NT2/D1 (cell line): ENCODE results near the gene TRAF4.

ENCODE experiments used
- DNase-seq: peaks from one replicate; pipeline ENCODE4 v3.0.0-alpha.2; 2011; ENCODE audit warnings: low read depth, low spot score
- H3K27me3 ChIP-seq: 2 replicates; pipeline ENCODE4 v1.6.0; 2011; ENCODE audit warnings: mild to moderate bottlenecking; ENCODE audit not compliant: insufficient read length, insufficient read depth
- H3K36me3 ChIP-seq: 2 replicates; pipeline ENCODE4 v1.6.1; 2011; ENCODE audit warnings: mild to moderate bottlenecking, low read length, mixed read lengths; ENCODE audit not compliant: insufficient read depth, insufficient read length
- H3K4me1 ChIP-seq: 2 replicates; pipeline ENCODE4 v1.5.1; 2011; ENCODE audit not compliant: insufficient read depth, insufficient read length
- H3K4me3 ChIP-seq: 2 replicates; pipeline ENCODE4 v1.5.1; 2011; ENCODE audit warnings: low read depth; ENCODE audit not compliant: insufficient read length
- H3K9ac ChIP-seq: 2 replicates; pipeline ENCODE4 v1.6.0; 2011; ENCODE audit warnings: low read depth; ENCODE audit not compliant: insufficient read length
- H3K9me3 ChIP-seq: 2 replicates; pipeline ENCODE4 v1.5.1; 2011; ENCODE audit warnings: mild to moderate bottlenecking, low read length; ENCODE audit not compliant: insufficient read depth
- SUZ12 ChIP-seq: IDR thresholded peaks from 2 replicates; pipeline ENCODE4 v1.6.1; 2011; ENCODE audit not compliant: insufficient read length, insufficient read depth; ENCODE audit errors: extremely low read depth
- YY1 ChIP-seq: IDR thresholded peaks from 2 replicates; pipeline ENCODE4 v1.6.1; 2011; ENCODE audit not compliant: insufficient read length, insufficient read depth
- ZNF274 ChIP-seq: IDR thresholded peaks from 2 replicates; pipeline ENCODE4 v1.6.1; 2011; ENCODE audit warnings: mild to moderate bottlenecking, low read depth, low read length

TRAF4 gene

DNA sequence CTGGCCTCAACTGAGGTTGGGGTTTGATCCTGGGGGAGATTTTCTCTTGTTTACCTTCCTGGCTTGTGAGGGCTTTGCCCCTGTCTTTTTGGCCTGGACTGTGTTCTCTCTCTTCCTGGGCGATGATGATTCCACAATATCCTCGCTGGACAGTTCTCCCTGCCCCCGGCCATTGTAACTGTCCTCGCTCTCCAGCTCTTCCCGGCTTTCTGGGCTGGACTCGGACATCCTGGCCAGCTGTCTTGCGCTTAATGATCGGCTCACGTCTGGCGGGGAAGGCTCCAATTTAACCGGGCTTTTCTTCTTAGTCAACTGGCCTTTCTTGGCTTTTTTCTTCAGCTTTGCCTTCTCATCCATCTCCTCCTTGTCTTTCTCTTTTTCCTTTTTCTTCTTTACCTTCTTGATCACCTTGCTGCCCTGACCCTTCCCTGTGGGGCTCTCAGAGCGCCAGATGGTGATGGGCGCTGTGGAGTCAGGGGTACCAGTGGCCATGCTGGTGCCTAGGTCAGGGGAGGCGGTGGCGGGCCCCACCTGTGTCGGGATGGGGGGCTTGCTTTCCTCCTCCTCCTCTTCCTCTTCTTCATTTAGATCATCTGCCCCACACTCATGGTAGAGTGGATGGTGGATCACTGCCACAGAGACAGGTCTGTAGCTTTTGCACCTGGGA is 40.1 kb upstream of the TRAF4 start:
- Histone ChIP-seq H3K27me3 (no peaks in the 10 kb centered on the region), H3K4me3 (no peak overlapping the region), H3K36me3 (peaks cover 75% of the 10 kb centered on the region), H3K4me1 (peaks cover 26% of the 10 kb centered on the region), H3K9ac (no peak overlapping the region), H3K9me3 (no peaks in the 10 kb centered on the region)
- TF ChIP-seq SUZ12 (no peak), YY1 (no peak), ZNF274 (no peak)
- no peak for DNase-seq

- no peak for TF ChIP-seq SUZ12
- TF ChIP-seq ZNF274: no peak
- no peak for TF ChIP-seq YY1
- Histone ChIP-seq H3K36me3 (peaks cover 68% of the 10 kb centered on the region), H3K4me3 (no peak overlapping the region), H3K27me3 (no peaks in the 10 kb centered on the region), H3K9me3 (no peaks in the 10 kb centered on the region), H3K9ac (no peak overlapping the region), H3K4me1 (peaks cover 26% of the 10 kb centered on the region)
- no peak for DNase-seq
Observed at GRCh38 chr17:28704219-28704858, 39.5 kb upstream of the TRAF4 start.

DNA sequence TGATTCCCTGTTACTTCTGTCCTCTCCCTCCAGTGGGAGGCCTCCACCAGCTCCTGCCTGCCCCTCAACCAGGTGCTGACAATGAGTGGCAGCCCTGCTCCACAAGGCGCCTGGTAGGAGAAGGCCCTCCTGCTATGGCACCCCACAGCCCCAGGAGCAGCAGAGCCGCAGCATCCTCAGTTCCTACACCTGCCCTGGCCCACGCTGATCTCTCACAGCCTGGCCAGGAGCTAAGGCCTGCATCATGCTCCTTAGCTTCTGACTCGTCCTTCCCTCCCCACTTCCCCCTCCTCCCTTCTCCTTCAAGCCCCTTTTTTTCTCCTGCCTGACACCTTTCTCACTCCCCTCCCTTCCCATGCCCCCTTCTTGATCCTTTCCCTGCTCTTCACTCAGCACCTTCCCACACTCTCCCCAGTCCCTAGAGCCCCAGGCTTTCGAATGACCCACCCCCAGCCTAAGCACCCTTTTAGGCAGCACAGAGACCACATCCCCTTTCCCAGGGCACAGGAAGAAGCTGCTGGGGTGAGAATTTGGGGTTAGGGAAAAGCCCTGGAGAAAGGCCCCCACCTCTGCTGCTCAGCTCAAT is 38.6 kb upstream of the TRAF4 start:
- H3K4me1 ChIP-seq: peaks cover 30% of the 10 kb centered on the region
- TF ChIP-seq SUZ12 (no peak), YY1 (no peak)
- H3K4me3 ChIP-seq: no peak overlapping the region
- no peak for DNase-seq
- H3K9ac ChIP-seq: peak overlapping the region; percentile 52
- H3K36me3 ChIP-seq: peaks cover 63% of the 10 kb centered on the region
- H3K9me3 ChIP-seq: no peaks in the 10 kb centered on the region
- H3K27me3 ChIP-seq: no peaks in the 10 kb centered on the region

DNA sequence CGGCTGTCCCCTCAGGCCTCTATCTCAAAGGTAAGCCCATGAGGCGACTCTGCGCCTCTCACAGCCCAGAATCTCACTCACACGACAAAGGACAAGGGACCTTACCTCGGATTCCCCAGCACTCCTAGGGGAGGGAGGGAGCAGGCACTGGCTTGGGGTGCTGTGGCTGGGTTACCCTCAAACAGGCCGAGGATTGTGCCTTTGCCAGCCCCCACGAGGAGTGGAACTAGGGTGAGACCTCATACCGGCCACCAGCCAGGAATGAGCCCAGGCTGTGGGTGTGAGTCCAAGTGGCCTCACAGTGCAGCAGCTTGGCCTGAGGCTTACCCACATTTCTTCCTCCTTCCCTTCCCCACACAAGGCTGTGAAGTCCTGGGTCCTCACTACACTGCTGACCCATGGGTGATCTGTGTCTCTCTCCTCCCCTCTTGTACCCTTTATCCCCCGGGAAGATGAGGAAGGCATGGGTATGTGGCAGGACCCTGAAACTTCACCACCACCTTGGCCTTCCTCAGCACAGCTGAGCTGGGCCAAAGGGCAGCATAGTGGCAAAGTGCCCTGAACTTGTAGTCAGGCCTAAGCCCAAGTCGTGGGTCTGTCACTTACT is 38.0 kb upstream of the TRAF4 start:
- TF ChIP-seq YY1 (no peak), ZNF274 (no peak), SUZ12 (no peak)
- H3K9ac ChIP-seq: no peak overlapping the region
- peaks cover 29% of the 10 kb centered on the region for H3K4me1 ChIP-seq
- peaks cover 56% of the 10 kb centered on the region for H3K36me3 ChIP-seq
- no peak overlapping the region for H3K4me3 ChIP-seq
- no peaks in the 10 kb centered on the region for H3K9me3 ChIP-seq
- no peaks in the 10 kb centered on the region for H3K27me3 ChIP-seq
- DNase-seq: no peak

DNA sequence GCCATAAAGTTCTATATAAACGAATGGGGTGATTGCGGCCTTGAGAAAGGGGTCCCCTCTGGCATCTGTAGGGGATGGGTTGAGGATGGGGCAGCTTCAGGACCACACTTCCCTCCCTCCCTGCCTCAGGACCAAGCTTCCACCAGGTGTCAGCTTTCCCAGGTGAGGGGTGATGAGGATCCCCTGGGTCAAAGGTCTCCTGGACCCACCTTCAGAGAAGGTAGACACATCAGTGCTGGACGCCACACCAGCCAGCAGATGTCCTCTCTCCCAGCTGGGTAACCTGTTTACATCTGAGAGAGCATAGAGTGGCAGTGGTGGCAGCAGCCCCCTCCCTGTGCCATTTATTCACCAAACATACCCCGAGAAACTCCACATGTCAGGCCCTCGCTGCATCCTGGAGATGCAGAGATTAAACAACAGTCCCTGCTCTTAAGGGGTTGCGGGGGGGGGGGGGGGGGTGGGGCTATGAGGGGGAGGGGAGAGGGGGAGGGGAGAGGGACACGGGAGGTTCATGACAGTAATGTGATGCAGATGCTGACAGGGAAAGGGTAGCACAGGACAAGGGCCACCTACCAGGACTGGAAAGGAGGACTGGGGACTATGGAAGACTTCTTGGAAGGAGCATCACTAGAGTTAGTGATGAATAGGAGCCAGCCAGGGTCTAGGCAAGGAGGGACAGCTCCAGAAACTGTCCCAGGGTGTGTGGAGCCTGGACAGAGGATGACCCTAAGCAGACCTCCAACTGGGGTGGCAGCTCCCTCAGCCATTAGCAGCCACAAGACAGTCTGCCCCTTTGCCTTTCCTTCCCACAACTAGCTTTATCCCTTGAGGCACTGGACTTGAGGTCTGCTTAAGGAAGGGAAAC is 37.1 kb upstream of the TRAF4 start:
- H3K9ac ChIP-seq: no peak overlapping the region
- H3K4me1 ChIP-seq: peaks cover 23% of the 10 kb centered on the region
- DNase-seq: no peak
- H3K4me3 ChIP-seq: no peak overlapping the region
- peaks cover 48% of the 10 kb centered on the region for H3K36me3 ChIP-seq
- TF ChIP-seq ZNF274 (no peak), YY1 (no peak), SUZ12 (no peak)
- no peaks in the 10 kb centered on the region for H3K27me3 ChIP-seq
- H3K9me3 ChIP-seq: no peaks in the 10 kb centered on the region

DNA sequence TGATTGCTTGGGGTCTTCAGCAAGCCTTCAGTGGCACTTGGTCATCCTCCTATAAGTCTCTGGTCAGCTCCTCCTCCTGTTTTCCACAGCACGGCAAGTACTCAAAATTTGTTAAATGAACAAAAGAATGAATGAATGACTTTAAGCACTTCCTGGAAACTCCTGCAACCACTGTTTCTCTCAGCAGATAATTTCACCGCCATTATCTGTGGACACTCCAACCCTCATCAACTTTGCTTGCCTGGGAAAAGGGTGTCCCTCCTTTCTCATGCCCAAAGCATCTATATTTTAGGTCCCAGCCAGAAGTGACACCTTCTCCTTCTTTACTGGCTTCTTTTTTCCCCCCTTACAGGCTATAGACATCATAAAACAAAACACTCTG is 36.5 kb upstream of the TRAF4 start:
- no peak for DNase-seq
- Histone ChIP-seq H3K27me3 (no peaks in the 10 kb centered on the region), H3K4me1 (peaks cover 17% of the 10 kb centered on the region), H3K9ac (no peak overlapping the region), H3K4me3 (no peak overlapping the region), H3K36me3 (peaks cover 41% of the 10 kb centered on the region), H3K9me3 (no peaks in the 10 kb centered on the region)
- TF ChIP-seq SUZ12: no peak
